SIG-M5 (cell line): ENCODE results near the gene CELF5.

Experiments used
- DNase-seq: peaks from one replicate; lab custom pipeline; 2025; lab: John Stamatoyannopoulos, UW

The CELF5 gene

DNA sequence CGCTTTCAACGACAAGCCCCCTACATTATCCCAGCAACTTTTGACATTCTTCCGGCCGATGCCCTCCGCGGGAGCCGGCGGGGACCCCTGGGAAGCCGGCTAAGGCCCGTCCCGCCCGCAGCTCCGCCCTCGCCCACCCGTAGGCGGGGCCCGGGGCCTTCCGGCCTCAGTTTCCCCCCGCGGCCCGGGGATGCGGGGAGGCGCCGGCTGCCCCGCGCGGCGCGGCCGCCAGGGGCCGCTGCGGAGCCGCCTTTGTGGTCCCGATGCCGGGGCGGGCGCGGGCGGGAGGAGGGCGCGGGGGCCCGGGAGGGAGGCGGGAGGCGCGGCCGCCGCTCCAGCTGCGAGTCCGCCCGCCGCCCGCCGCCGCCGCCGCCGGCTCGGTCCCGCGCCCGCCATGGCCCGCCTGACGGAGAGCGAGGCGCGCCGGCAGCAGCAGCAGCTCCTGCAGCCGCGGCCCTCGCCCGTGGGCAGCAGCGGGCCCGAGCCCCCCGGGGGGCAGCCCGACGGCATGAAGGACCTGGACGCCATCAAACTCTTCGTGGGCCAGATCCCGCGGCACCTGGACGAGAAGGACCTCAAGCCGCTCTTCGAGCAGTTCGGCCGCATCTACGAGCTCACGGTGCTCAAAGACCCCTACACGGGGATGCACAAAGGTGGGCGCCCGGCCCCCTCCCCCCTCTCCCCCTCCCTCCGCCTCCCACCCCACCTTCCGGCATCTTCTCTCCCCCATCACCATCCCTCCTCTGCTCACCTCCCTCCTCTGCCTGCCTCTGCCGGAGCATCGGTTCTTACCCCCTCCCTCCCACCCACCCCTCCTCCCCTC lies at the start of gene CELF5:
Gene CELF5, plus strand, starts transcription at position 316 of the 823 bp plus-strand sequence. Its CDS starts 79 bp downstream, at position 395.
- DNase-seq, result no peak

DNA sequence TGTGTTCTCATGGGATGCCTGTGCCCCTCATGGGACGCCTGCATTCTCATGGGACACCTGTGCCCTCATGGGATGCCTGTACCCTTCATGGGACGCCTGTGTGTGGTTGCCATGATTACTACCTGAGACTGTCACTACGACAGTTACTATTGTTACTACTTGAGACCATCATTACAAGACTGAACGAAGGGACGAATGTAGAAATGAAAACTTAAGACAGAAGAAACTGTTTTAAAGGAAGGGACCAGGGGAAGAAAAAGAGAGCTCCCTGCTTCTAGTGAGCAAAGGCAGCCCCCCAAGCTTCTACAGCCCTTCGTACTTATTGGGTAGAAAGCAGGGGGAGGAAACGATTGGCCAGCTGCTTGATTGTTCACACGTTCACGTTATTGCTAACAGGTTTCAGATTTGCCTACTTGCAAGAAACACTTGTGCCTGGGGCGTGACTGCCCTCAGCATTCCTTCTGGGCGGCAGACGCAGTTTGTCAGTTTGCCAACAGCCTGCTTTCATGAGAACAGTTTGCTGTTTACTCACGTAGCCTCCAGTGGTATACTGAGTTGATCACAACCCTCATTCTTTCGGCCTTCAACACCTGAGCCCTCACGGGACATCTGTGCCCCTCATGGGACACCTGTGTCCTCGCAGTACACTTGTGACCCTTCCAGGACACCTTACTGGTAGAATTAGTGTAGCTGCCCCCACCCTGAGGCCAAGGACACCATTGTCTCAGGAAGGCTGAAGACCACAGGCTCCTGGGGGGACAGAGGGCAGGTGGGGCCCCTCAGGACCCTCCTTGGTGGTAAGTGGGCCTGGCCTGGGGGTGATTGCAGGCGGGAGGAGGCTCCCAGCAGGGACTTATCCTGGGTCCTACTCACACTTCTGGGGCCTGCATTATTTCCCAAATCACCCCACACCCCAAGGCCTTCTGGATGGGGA lies 48.4 kb upstream of the CELF5 start:
- no peak for DNase-seq

DNA sequence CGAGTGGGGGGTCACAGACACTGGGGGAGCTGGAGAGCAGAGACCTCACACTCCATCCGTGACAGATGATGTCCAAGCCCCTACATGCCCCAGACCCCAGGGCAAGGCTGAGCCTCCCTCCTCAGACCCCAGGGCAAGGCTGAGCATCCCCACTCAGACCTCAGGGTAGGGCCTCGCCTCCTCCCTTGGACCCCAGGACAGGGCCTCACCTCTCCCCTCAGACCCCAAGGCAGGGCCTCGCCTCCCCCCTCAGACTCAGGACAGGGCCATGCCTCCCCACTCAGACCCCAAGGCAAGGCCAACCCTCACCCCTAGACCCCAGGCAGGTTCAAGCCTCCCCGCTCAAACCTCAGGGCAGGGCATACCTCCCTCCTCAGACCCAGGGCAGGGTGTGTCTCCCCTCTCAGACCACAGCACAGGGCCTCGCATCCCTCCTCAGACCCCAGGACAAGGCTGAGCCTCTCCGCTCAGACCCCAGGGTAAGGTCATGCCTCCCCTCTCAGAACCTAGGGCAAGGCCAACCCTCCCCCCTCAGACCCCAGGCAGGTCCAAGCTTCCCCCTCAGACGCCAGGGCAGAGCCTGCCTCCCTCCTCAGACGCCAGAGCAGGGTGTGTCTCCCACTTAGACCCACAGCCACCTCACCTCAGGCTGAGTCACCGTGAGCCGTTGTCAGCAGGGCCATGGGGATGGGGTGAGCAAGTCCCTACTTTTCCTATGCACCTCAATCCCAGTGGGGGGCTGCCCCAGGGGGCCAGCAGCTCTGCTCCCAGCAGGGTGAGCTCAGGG lies 47.6 kb upstream of the CELF5 start:
- no peak for DNase-seq

DNA sequence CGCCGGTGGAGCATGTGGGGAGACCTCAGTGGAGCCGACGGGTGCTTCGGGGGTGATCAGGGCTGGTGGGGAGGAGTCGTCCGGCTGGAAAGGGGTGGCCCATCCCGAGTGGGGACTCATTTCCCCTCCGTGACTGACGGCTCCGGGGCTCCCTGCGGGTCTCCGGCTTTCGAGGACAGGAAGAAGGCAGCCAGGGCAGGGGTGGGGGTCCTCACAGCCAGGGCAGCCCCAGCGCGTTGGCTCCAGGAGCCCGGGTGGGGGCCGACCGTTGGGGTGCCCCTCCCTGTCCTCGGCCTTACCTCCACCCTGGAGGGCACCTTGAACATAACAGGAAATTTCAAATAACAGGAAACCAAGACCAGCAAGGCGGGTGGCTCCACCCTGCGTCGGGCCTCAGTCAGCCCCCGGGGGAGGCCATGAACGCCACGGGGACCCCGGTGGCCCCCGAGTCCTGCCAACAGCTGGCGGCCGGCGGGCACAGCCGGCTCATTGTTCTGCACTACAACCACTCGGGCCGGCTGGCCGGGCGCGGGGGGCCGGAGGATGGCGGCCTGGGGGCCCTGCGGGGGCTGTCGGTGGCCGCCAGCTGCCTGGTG lies 46.0 kb upstream of the CELF5 start, which contains the start of gene S1PR4:
Gene S1PR4, plus strand, starts transcription at position 393 of the 596 bp plus-strand sequence. Its CDS starts 24 bp downstream, at position 417.
- DNase-seq, result no peak

DNA sequence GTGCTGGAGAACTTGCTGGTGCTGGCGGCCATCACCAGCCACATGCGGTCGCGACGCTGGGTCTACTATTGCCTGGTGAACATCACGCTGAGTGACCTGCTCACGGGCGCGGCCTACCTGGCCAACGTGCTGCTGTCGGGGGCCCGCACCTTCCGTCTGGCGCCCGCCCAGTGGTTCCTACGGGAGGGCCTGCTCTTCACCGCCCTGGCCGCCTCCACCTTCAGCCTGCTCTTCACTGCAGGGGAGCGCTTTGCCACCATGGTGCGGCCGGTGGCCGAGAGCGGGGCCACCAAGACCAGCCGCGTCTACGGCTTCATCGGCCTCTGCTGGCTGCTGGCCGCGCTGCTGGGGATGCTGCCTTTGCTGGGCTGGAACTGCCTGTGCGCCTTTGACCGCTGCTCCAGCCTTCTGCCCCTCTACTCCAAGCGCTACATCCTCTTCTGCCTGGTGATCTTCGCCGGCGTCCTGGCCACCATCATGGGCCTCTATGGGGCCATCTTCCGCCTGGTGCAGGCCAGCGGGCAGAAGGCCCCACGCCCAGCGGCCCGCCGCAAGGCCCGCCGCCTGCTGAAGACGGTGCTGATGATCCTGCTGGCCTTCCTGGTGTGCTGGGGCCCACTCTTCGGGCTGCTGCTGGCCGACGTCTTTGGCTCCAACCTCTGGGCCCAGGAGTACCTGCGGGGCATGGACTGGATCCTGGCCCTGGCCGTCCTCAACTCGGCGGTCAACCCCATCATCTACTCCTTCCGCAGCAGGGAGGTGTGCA lies 45.3 kb upstream of the CELF5 start:
- no peak for DNase-seq

DNA sequence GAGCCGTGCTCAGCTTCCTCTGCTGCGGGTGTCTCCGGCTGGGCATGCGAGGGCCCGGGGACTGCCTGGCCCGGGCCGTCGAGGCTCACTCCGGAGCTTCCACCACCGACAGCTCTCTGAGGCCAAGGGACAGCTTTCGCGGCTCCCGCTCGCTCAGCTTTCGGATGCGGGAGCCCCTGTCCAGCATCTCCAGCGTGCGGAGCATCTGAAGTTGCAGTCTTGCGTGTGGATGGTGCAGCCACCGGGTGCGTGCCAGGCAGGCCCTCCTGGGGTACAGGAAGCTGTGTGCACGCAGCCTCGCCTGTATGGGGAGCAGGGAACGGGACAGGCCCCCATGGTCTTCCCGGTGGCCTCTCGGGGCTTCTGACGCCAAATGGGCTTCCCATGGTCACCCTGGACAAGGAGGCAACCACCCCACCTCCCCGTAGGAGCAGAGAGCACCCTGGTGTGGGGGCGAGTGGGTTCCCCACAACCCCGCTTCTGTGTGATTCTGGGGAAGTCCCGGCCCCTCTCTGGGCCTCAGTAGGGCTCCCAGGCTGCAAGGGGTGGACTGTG lies 44.6 kb upstream of the CELF5 start:
- DNase-seq, result no peak

DNA sequence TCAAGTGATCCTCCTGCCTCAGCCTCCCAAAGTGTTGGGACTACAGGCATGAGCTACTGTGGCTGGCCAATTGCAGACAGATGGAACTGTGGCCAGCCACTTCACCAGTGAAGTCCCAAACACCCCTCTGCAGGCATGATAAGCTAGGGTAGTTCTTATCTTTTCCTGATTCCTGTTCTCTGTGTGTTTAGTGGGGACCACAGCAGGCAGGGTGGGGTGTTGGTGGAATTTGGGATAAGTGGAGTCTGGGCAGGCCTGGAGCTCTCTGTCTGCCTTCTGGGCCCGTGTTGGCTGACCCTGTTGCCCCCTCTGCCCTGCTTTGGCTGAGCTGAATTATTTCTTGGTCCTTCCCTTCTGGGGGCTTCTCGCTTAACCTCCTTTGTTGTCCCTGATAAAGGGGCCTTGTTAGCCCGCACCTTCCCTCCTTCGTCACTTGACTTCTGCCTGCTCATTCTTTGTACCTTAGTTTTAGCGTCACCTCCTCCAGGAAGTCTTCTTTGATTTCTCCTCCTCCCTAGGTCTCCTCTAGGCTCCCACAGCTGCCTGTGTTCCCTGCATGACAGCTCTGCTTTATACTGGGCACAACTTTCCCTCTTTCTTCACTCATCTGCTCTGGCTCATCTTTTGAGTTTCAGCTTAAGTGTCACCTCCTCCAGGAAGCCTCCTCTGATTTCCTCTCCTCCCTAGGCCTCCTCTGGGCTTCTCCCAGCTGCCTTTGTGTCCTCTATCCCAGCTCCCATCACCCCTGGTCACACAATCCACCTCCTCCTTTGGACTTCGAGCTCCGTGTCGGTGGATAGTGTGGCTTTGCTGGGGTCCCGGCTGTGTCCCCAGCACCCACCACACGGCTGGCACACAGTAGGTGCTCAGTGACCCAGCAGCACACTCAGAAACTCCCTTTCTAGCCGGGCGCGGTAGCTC lies 40.5 kb upstream of the CELF5 start:
- no peak for DNase-seq

DNA sequence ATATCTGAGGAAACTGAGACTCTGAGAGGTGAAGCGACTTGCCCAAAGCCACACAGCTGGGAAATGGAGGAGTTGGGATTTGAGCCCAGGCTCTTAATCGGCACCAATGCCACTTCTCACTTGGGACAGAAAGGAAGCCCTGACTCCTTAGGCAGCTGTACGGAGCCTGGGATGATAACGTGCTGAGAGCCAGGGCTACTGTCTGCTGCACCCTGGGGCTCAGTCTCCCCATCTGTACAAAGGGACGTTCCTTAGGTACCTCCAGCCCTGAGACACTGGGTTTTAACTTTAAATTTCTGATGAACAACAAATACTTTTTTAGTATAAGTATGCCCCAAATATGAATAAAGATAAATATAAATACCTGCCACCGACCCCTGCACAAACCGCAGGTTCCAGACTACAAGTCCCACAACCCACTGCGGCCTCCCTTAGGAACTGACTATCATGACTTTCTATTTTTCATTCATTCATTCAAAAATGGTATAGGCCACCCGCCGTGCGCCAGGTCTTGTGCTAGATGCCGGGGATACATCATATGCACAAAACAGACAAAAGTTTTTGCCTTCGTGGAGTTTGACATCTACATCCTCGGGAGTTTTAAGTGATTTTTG lies 39.5 kb upstream of the CELF5 start:
- no peak for DNase-seq

DNA sequence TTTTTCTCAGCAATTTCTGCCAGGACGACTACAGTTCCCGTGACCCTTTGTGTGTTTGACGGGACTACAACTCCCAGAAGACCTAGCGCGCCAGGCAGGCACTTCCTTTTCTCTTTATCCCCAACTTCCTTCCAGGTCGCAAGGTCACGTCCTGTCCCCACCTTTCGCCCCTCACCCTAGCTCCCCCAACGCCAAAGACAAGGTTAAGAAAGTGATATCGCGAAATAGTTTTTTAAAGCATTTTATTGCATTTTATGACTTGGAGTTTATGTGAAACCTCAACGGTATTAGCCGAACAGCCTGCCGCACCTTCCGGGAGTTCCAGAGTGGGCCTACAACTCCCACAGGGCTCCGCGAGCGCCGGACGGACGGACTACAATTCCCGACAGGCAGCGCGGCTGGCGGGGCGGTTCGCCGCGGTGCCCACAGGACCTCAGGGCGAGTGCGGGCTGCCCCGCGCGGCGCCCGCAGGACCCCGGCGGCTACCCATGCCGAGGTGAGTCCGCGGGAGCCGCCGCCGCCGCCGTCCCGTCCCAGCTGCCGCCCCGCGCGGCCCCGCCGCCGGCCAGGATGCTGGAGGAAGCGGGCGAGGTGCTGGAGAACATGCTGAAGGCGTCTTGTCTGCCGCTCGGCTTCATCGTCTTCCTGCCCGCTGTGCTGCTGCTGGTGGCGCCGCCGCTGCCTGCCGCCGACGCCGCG lies 38.9 kb upstream of the CELF5 start, which contains the start of gene NCLN:
Gene NCLN, plus strand, starts transcription at position 470 of the 699 bp plus-strand sequence. Its CDS starts 101 bp downstream, at position 571.
- DNase-seq, result peak; percentile 55

DNA sequence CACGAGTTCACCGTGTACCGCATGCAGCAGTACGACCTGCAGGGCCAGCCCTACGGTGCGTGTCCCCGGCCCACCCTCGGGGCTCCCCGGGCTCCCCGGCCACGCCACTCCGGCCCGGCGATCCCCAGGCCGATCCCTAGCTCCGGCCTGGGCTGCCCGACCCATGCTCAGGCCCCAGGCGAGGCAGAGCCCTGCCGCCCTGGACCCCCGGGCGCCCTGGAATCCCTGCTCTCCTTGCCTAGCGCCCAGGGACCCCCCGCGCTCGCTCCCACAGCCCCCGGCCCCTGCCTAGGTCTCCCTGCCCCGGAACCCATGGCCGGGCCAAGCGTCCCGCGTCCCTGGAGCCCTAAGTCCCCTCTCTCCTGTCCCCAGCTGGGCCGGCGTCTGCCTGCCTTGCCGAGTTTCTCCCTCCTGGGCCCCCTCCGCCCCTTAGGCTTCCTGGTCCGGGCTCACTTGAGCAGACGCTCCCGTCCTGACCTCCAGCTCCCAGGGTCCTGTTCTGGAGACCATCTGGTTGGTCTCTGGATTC lies 38.2 kb upstream of the CELF5 start:
- no peak for DNase-seq

DNA sequence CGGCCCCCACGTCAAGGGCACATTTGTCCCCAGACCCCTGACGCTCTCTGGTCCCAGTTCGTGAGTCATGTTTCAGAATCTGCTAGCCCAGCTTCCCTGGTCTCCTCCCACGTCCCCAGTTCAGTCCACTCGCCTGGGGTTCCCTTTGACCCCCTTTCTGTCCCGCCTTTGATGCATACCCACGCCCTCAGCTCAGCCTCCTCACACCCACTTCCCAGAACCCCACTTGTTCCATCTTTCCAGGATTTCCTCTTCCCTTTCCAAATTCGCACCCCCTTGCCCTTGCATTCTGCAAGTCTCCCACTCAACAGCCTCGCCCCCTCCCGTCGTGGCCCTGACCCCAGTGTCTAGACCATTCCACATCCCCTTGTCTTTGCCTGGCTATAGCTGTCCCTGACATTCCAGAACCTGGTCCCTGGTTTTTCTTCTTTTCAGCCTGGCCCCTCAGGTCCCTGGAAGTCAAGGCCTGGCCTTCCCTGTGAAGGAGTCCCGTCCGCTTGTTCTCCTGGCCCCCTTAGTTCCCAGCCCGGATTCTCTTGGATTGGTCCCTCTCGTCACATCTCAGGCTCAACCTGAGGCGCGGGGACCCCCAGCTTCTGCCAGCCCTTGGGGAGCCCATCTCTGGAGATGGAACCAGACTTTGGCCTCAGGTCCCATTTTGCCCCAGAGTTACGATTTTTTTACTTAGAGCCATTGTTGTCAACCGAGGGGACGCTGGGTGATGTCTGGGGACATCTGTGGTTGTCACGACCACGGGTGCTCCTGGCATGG lies 37.4 kb upstream of the CELF5 start:
- DNase-seq, result no peak

DNA sequence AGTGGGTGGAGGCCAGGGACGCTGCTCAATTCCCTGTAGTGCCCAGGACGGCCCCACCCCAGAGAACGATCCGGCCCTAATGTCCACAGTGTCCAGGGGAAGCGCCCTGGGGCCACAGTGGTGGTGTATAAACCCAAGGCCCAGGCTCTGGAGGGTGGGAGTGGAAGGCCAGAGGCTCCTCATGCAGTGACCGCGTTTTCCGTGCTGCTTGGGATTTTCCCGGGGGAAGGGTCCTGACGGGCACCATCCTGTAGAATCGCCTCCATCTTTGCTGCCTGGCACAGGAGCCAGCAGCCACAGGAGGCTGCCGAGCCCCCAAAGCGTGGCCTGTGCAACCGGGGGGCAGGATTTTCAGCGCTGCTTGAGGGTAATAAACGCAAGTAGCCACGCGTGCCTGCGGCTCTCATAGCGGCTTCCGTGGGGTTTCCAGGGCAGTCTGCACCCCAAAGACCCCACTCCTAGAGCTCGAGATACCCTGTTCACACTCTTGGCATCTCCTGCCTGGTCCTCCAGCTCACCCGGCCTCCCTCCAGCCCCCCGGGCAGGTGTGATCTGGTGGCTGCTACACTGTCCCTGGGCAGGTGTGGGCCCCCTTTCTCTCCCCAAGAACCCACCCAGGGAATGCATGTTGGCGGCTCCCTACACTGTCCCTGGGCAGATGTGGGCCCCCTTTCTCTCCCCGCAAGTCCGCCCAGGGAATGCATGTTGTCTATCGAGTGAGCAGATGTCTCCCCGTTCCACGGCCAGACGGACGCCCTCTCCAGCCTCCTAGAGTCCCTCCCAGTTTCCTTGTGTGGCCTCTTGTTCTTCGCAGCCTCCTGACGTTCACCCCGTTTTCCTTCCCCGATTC lies 36.6 kb upstream of the CELF5 start:
- no peak for DNase-seq

DNA sequence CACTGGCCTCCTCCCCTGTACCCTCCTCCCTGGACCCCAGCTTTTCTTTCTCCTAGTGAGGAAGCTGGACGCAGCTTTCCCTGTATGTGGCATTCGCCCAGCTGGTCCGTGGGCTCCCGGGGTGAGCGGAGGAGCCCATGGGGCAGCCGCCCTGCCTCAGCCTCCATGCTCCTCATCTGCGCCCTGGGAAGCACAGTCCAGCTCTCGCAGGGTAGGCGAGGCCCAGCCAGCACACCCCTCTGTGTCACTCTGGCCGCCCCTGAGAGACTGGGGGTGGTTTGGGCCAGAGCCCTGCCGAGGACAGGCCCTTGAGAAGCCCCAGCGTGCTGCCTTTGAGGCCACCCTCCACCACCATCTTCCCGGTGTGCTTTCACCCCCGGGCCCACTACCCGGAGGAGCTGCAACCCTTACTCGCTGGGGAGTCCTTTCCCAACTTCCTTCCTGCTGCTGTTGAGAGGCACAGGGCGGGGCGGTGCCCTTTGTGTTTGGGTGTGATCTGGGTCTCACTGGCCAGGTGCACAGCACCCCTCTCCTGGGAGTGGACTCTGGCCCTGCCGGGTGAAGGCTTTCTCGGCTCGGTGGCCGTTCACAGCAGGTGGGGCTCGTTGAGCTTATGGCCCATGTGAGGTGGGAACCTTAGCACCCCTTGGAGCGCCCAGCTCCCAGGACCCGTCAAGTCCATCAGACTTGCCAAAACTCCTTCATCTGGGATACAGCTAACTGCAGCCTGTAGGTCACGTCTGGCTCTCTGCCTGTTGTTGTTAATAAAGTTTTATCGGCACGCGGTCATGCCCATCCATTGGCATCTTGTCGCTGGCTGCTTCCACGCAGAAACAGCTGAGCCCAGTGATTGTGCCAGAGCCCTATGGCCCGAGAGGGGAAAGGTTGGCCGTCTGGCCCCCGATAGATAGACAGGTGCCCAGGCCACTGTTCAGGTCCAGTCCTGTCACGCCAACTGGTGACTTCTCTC lies 35.5 kb upstream of the CELF5 start:
- no peak for DNase-seq

DNA sequence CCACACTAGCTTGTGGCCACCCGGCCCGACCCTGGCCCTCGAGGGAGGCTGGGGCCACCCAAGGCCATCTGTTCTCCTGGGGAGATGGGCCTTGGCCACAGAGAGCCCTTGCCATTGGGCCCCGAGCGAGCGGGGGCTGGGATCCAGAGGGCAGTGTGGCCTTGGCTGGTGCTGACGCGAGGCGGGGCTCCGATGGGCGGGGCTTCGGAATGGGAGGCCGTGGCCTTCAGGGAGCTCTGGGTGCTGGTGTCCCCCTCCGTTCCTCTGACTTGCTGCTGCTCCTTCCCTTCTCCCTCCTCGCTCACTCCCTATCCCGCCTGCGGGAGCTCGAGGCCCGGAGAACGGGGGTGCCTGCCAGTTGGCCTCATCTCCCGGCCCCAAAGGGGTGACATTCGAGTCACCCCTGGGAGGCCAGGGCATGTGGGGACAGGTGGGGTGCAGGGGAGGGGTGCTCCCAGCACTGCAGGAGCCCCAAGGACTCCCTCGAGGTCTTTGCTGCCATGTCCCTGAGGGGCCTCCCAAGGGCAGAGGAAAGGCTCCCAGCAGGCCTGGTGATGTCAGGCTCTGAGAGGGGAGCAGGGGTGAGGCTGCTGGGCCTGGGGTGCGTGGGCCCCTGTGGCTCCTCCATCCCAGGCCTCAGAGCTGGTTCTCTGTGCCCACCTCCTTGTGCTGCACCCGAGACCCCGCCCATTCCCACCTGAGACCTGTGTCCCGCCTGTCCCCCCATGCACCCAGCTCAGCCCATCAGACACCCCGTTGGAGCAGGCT lies 34.6 kb upstream of the CELF5 start:
- DNase-seq, result no peak
